H1 (cell line): ENCODE measurements around the gene SH2D5. TPM values are rescaled to one million over a fixed set of nuclear protein-coding genes. Genes with fewer than 3 reads are reported as not detected.
A peak's percentile ranks its signal among the peaks of the same experiment; 100 is the strongest.

Experiments
- CTCF ChIA-PET: fragments of 300-600 bp; sonication (Branson Sonifier 250); formaldehyde crosslinking; loops from one replicate; lab custom pipeline; 2021; ENCODE audit not compliant: partially characterized antibody; lab: Charles Lee
- POLR2A ChIA-PET: fragments of 300-600 bp; sonication (Branson Sonifier 250); formaldehyde crosslinking; loops from one replicate; lab custom pipeline; 2021; ENCODE audit warnings: inconsistent platforms; ENCODE audit not compliant: partially characterized antibody; lab: Charles Lee
- DNase-seq, 2 experiments: peaks; one replicate each; pipeline versions ENCODE4 v3.0.0 to v3.0.0-alpha.2; 2010 to 2022; ENCODE audit warnings: low spot score in 2 of 2, low read depth in 1 of 2, mixed read lengths in 1 of 2
- FAIRE-seq: peaks from 2 replicates; lab custom pipeline; 2011; peaks lifted over from hg19 to GRCh38; lab: Jason Lieb, UNC
- H2AFZ ChIP-seq: 2 replicates; pipeline ENCODE4 v1.8.1; 2012; ENCODE audit warnings: low read length, inconsistent platforms
- H2AK5ac ChIP-seq: 2 replicates; pipeline ENCODE4 v1.6.1; 2013; ENCODE audit warnings: low read depth, low read length
- H2BK120ac ChIP-seq: replicated peaks from 2 replicates; pipeline ENCODE3; 2013; ENCODE audit warnings: low read depth, low read length, inconsistent platforms
- H2BK12ac ChIP-seq: 2 replicates; pipeline ENCODE4 v1.6.1; 2013; ENCODE audit warnings: low read depth, low read length
- H2BK15ac ChIP-seq: 2 replicates; pipeline ENCODE4 v1.6.1; 2013; ENCODE audit warnings: low read length
- H2BK20ac ChIP-seq: 2 replicates; pipeline ENCODE4 v1.6.1; 2013; ENCODE audit warnings: low read length
- H2BK5ac ChIP-seq: 2 replicates; pipeline ENCODE4 v1.6.1; 2013; ENCODE audit warnings: low read depth, low read length
- H3K14ac ChIP-seq: 2 replicates; pipeline ENCODE4 v1.6.1; 2013; ENCODE audit warnings: inconsistent platforms; ENCODE audit not compliant: insufficient read length
- H3K18ac ChIP-seq: 2 replicates; pipeline ENCODE4 v1.6.1; 2013; ENCODE audit warnings: low read length; ENCODE audit errors: extremely low read depth
- H3K23ac ChIP-seq: 2 replicates; pipeline ENCODE4 v1.6.1; 2013; ENCODE audit warnings: inconsistent platforms; ENCODE audit not compliant: insufficient read length
- H3K23me2 ChIP-seq: 2 replicates; pipeline ENCODE4 v1.6.1; 2013; ENCODE audit warnings: low read depth, low read length
- H3K27ac ChIP-seq: 2 replicates; pipeline ENCODE4 v1.6.1; 2011; ENCODE audit warnings: low read depth, low read length, inconsistent platforms
- H3K27me3 ChIP-seq, 4 experiments: replicated peaks in 1 of 4; 1 replicate in 1 of 4; 2 replicates in 3 of 4; pipeline versions ENCODE4 v1.6.1 to v1.8.1; 2011 to 2013; ENCODE audit warnings: low read length in 3 of 4, mild to moderate bottlenecking in 3 of 4, inconsistent platforms in 2 of 4, mixed read lengths in 2 of 4, moderate library complexity in 1 of 4; ENCODE audit not compliant: control insufficient read depth in 3 of 4, insufficient read depth in 3 of 4; ENCODE audit errors: extremely low read depth in 1 of 4
- H3K36me3 ChIP-seq, 4 experiments: 2 replicates each; pipeline versions ENCODE4 v1.6.1 to v1.8.1; 2011 to 2013; ENCODE audit warnings: mild to moderate bottlenecking in 4 of 4, low read length in 3 of 4, moderate library complexity in 2 of 4, control low read depth in 1 of 4, inconsistent platforms in 1 of 4; ENCODE audit not compliant: insufficient read depth in 4 of 4, control insufficient read depth in 2 of 4
- H3K4ac ChIP-seq: replicated peaks from 2 replicates; pipeline ENCODE3; 2013; ENCODE audit warnings: low read length, low read depth, mixed read lengths, inconsistent platforms; ENCODE audit not compliant: insufficient read length
- H3K4me1 ChIP-seq, 4 experiments: replicated peaks in 1 of 4; 1 replicate in 1 of 4; 2 replicates in 3 of 4; pipeline versions ENCODE4 v1.6.1 to v1.8.1; 2011 to 2013; ENCODE audit warnings: low read length in 3 of 4, inconsistent platforms in 2 of 4, mixed read lengths in 1 of 4; ENCODE audit not compliant: insufficient read depth in 4 of 4, control insufficient read depth in 3 of 4
- H3K4me2 ChIP-seq, 2 experiments: 2 replicates each; pipeline versions ENCODE4 v1.6.1 to v1.8.1; 2011 to 2013; ENCODE audit warnings: low read depth in 2 of 2, low read length in 2 of 2, control low read depth in 1 of 2, inconsistent platforms in 1 of 2, mild to moderate bottlenecking in 1 of 2; ENCODE audit not compliant: insufficient read depth in 1 of 2
- H3K4me3 ChIP-seq, 4 experiments: fragments of 200-600, 300-600 bp in 1 of 4; sonication (generic), shearing (Covaris generic), sonication (Bioruptor Twin) in 1 of 4; 2 replicates each; pipeline versions ENCODE4 v1.5.1 to v1.8.1; 2011 to 2016; ENCODE audit warnings: low read length in 4 of 4, low read depth in 3 of 4, control low read depth in 2 of 4, inconsistent platforms in 2 of 4, mild to moderate bottlenecking in 2 of 4, mixed read lengths in 1 of 4, moderate library complexity in 1 of 4; ENCODE audit not compliant: insufficient read depth in 2 of 4; ENCODE audit errors: extremely low read depth in 1 of 4
- H3K56ac ChIP-seq: replicated peaks from 2 replicates; pipeline ENCODE3; 2013; ENCODE audit warnings: low read depth, mild to moderate bottlenecking, mixed read lengths, low read length, inconsistent platforms; ENCODE audit not compliant: insufficient read length
- H3K79me1 ChIP-seq: 2 replicates; pipeline ENCODE4 v1.6.1; 2013; ENCODE audit warnings: low read depth, low read length, control low read depth
- H3K79me2 ChIP-seq, 2 experiments: 2 replicates each; pipeline versions ENCODE4 v1.6.1 to v1.8.1; 2012 to 2013; ENCODE audit warnings: low read length in 2 of 2, mild to moderate bottlenecking in 2 of 2, inconsistent platforms in 1 of 2; ENCODE audit not compliant: insufficient read depth in 2 of 2, control insufficient read depth in 1 of 2
- H3K9ac ChIP-seq, 4 experiments: replicated peaks in 1 of 4; 1 replicate in 1 of 4; 2 replicates in 3 of 4; pipeline versions ENCODE4 v1.6.1 to v1.8.1; 2011 to 2013; ENCODE audit warnings: low read depth in 3 of 4, low read length in 3 of 4, control low read depth in 2 of 4, mild to moderate bottlenecking in 2 of 4, moderate library complexity in 2 of 4, inconsistent platforms in 1 of 4; ENCODE audit errors: extremely low read depth in 1 of 4
- H3K9me3 ChIP-seq, 2 experiments: 2 replicates each; pipeline versions ENCODE4 v1.6.1 to v1.8.1; 2012 to 2013; ENCODE audit warnings: mild to moderate bottlenecking in 2 of 2, moderate library complexity in 2 of 2, control low read depth in 1 of 2, inconsistent platforms in 1 of 2, low read depth in 1 of 2, low read length in 1 of 2, mixed read lengths in 1 of 2; ENCODE audit not compliant: insufficient read depth in 2 of 2
- H4K20me1 ChIP-seq, 2 experiments: replicated peaks in 1 of 2; 2 replicates each; pipeline versions ENCODE3 to v1.8.1; 2011 to 2013; ENCODE audit warnings: inconsistent platforms in 2 of 2, low read length in 2 of 2, mild to moderate bottlenecking in 1 of 2; ENCODE audit not compliant: insufficient read depth in 2 of 2, control insufficient read depth in 1 of 2
- H4K5ac ChIP-seq: 2 replicates; pipeline ENCODE4 v1.6.1; 2013; ENCODE audit warnings: low read length, low read depth, mixed read lengths, inconsistent platforms; ENCODE audit not compliant: insufficient read length
- H4K8ac ChIP-seq: 2 replicates; pipeline ENCODE4 v1.8.0; 2013; ENCODE audit warnings: mild to moderate bottlenecking, moderate library complexity, low read length, inconsistent platforms; ENCODE audit not compliant: insufficient read depth; ENCODE audit errors: extremely low read depth
- H4K91ac ChIP-seq: replicated peaks from 2 replicates; pipeline ENCODE3; 2013; ENCODE audit warnings: low read length, mixed read lengths, inconsistent platforms; ENCODE audit not compliant: insufficient read length
- CREB1 ChIP-seq: IDR thresholded peaks from 2 replicates; pipeline ENCODE4 v1.6.1; 2012; ENCODE audit warnings: inconsistent platforms
- NANOG ChIP-seq: IDR thresholded peaks from 2 replicates; pipeline ENCODE4 v1.6.1; 2011; ENCODE audit warnings: low read length, low read depth, mild to moderate bottlenecking, inconsistent platforms; ENCODE audit not compliant: insufficient read depth, poor library complexity, severe bottlenecking
- POLR2AphosphoS5 ChIP-seq: IDR thresholded peaks from 2 replicates; pipeline ENCODE4 v1.6.1; 2011; ENCODE audit warnings: low read depth, low read length
- SIN3A ChIP-seq, 2 experiments: IDR thresholded peaks in 1 of 2; conservative IDR thresholded peaks in 1 of 2; 2 replicates each; pipeline ENCODE4 v1.6.1; 2011 to 2012; ENCODE audit warnings: low read length in 2 of 2, improper control_type of control experiment in 1 of 2, low read depth in 1 of 2, mild to moderate bottlenecking in 1 of 2
- WGBS, 2 experiments: shearing (Covaris generic) in 1 of 2; methylation state at CpG; one replicate each; pipeline versions ENCODE4 v1.1.6 to v1.1.7; 2013 to 2015; ENCODE audit warnings: low lambda C conversion rate in 2 of 2, mixed read lengths in 2 of 2, inconsistent platforms in 1 of 2, low coverage in 1 of 2, missing lambda C conversion rate in 1 of 2; ENCODE audit not compliant: insufficient replicate concordance in 2 of 2, insufficient coverage in 1 of 2, insufficient read length in 1 of 2; ENCODE audit errors: extremely low coverage in 1 of 2, missing lambda C conversion rate in 1 of 2; 5-methylcytosine and 5-hydroxymethylcytosine counted together
- polyA plus RNA-seq, 7 experiments: library from polyadenylated mRNA; depleted of rRNA in 3 of 7; stranded (reverse) in 5 of 7; unstranded in 2 of 7; fragments of >200 nt in 5 of 7; fragments of 200-250 nt in 2 of 7; gene quantifications; 1 replicate in 5 of 7; 2 replicates in 1 of 7; 4 replicates in 1 of 7; pipeline versions ENCODE4 v1.2.1 to v1.2.3, GENCODE V29; 2011 to 2013; ENCODE audit warnings: missing spikeins in 2 of 7, mixed read lengths in 2 of 7
- total RNA-seq: library from RNA; stranded (reverse); fragmentation: NEBNext Ultra II Directional; extraction: Animal tissue kit (Norgen Biotek cat#: 25700); gene quantifications from 2 replicates; pipeline ENCODE4 v1.2.1, GENCODE V29; 2021

Gene SH2D5
- total and polyA plus RNA-seq, 2 of the 8 experiments (the other 6 are each of a cell fraction or from before 2014, with no cell fraction given), result 13.2 to 18.4 TPM

- H4K8ac ChIP-seq, result no peak overlapping the region
- H4K20me1 ChIP-seq, result peaks cover 1 to 3% of the 10 kb centered on the region in 2 experiments
- peaks cover 2 to 30% (median 27%) of the 10 kb centered on the region in 4 experiments for H3K27me3 ChIP-seq
- H3K36me3 ChIP-seq, result peaks cover 0 to 3% (median 0%) of the 10 kb centered on the region in 4 experiments; a peak in 2 of 8 replicates
- CTCF ChIA-PET, result interaction anchor here (0.6 to 4.6 kb wide), 11 partner anchors 9 to 139 kb away, joined by 3 to 15 read pairs (median 3); partner anchors contain the start of gene KIF17
- peak overlapping the region; percentile 56 to 71 (median 69); a peak in 6 of 8 replicates for H3K4me3 ChIP-seq
- H3K4ac ChIP-seq, result no peak overlapping the region
- DNase-seq, result no peak
- no peak overlapping the region for H4K91ac ChIP-seq
- peaks cover 11% of the 10 kb centered on the region; the same call in 1 of the 2 replicates for H3K23me2 ChIP-seq
- no peak overlapping the region for H3K27ac ChIP-seq
- H2BK15ac ChIP-seq, result no peak overlapping the region
- peaks cover 5 to 35% (median 23%) of the 10 kb centered on the region in 4 experiments for H3K4me1 ChIP-seq
- H2BK12ac ChIP-seq, result no peak overlapping the region; the same call in 1 of the 2 replicates
- H3K79me2 ChIP-seq, result no peaks in the 10 kb centered on the region
- H2AK5ac ChIP-seq, result no peak overlapping the region
- no peak overlapping the region for H3K14ac ChIP-seq
- no peaks in the 10 kb centered on the region for H3K79me1 ChIP-seq
- TF ChIP-seq SIN3A (conservative IDR thresholded peaks at IDR 0.05 in 1 of 2, IDR thresholded peaks at IDR 0.05 in 1 of 2; ENCODE audit: low read depth in 1 of 2, low read length in 2 of 2) (no peak), CREB1 (no peak), NANOG (no peak), POLR2AphosphoS5 (no peak)
- TF ChIP-seq, all 59 proteins: peak for 0
- H4K5ac ChIP-seq, result no peak overlapping the region
- H2BK120ac ChIP-seq, result no peak overlapping the region
- H3K9ac ChIP-seq, result no peak overlapping the region
- no peak overlapping the region for H2BK20ac ChIP-seq
- no peak overlapping the region for H2BK5ac ChIP-seq
- H2AFZ ChIP-seq, result no peak overlapping the region
- FAIRE-seq, result no peak
- POLR2A ChIA-PET, result interaction anchor here (0.8 to 7.8 kb wide), 2 partner anchors 9 to 17 kb away, joined by 3 to 68 read pairs; partner anchors contain the start of gene KIF17
- no peak overlapping the region for H3K56ac ChIP-seq
- peak overlapping the region; percentile 97 for H3K4me2 ChIP-seq
- 63% methylated on average over 7 of the region's 7 CpGs; no CpG with 5 or more reads in 1 of the 2 experiments for WGBS, 2 experiments
- H3K18ac ChIP-seq, result no peak overlapping the region
- no peak overlapping the region for H3K23ac ChIP-seq
- H3K9me3 ChIP-seq, result no peaks in the 10 kb centered on the region
Observed at GRCh38 chr1:20733360-20733975, 965 bp upstream of the SH2D5 start.
